ENCODE results near the gene SGSM1. TPM values are rescaled to one million over a fixed set of nuclear protein-coding genes. Genes with fewer than 3 reads are reported as not detected.

SGSM1 gene
- total RNA-seq, 2 experiments from 2014 or later = 0.13 TPM; not detected in 1

DNA sequence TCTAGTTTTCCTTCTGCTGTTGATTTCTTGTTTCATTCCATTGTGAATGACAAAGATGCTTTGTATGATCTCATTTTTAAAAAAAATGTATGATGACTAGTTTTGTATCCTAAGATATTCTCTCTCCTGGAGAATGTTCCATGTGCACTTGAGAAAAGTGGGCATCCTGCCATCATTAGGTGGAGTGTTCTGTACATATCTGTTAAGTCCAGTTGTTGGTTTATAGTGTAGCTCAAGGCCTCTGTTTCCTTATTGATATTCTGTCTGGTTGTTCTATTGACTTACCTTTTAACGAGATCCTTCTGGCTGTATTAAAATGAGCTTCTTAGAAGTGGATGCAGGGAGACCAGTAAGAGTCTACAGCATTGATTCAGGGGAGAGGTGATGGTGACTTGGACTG is 35.2 kb downstream of the SGSM1 start:
- ChIA-PET CTCF (interaction anchor here (1.3 kb wide), 1 partner anchor 8 kb away, joined by 4 read pairs; no protein-coding TSS in a partner anchor), POLR2A (no interaction called here)
- DNase-seq = no peak
- intact Hi-C loops (cut with micrococcal nuclease) = no loop called here
- H3K27me3 Mint-ChIP-seq = no peaks in the 10 kb centered on the region
- no peaks in the 10 kb centered on the region for H3K36me3 Mint-ChIP-seq (ENCODE audit: low read depth)
- no peaks in the 10 kb centered on the region for H3K9me3 Mint-ChIP-seq
- no peak overlapping the region for H3K4me3 Mint-ChIP-seq
- TF ChIP-seq, protein P1, sequence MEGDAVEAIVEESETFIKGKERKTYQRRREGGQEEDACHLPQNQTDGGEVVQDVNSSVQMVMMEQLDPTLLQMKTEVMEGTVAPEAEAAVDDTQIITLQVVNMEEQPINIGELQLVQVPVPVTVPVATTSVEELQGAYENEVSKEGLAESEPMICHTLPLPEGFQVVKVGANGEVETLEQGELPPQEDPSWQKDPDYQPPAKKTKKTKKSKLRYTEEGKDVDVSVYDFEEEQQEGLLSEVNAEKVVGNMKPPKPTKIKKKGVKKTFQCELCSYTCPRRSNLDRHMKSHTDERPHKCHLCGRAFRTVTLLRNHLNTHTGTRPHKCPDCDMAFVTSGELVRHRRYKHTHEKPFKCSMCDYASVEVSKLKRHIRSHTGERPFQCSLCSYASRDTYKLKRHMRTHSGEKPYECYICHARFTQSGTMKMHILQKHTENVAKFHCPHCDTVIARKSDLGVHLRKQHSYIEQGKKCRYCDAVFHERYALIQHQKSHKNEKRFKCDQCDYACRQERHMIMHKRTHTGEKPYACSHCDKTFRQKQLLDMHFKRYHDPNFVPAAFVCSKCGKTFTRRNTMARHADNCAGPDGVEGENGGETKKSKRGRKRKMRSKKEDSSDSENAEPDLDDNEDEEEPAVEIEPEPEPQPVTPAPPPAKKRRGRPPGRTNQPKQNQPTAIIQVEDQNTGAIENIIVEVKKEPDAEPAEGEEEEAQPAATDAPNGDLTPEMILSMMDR (IDR thresholded peaks at IDR 0.05) = no peak
- H3K27ac Mint-ChIP-seq = no peak overlapping the region
- peaks cover 8% of the 10 kb centered on the region for H3K4me1 Mint-ChIP-seq (ENCODE audit: low read depth)
- no peak for ATAC-seq

DNA sequence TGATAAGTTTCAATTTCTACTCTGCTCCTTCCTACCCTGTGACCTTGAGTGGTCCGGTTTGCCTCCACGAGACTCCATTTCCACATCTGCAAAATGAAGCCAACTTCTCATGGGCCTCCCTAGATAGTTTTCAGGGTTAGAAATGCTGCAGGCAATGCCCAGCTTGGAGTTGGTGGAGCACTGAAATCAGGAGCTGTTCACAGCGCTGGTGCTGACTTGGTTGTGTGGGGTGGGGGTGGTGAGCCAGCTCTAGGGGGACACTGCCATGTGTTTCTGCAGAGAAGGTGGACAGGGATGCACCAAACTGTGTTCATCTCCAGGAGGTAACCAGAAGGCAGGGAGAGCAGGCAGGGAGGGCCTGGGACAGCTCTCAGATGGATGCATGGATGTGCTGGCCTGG is 37.0 kb downstream of the SGSM1 start:
- Mint-ChIP-seq H3K27me3 (no peaks in the 10 kb centered on the region), H3K27ac (no peak overlapping the region), H3K4me1 (ENCODE audit: low read depth) (peaks cover 8% of the 10 kb centered on the region), H3K4me3 (no peak overlapping the region), H3K9me3 (no peaks in the 10 kb centered on the region), H3K36me3 (ENCODE audit: low read depth) (no peaks in the 10 kb centered on the region)
- POLR2A ChIA-PET = interaction anchor here (0.6 kb wide), 1 partner anchor 31 kb away, joined by 3 read pairs; no protein-coding TSS in a partner anchor
- ATAC-seq = no peak
- TF ChIP-seq, protein P1 (IDR thresholded peaks at IDR 0.05) = no peak
- DNase-seq = no peak
- CTCF ChIA-PET = no interaction called here
- intact Hi-C loops (cut with micrococcal nuclease) = no loop called here

DNA sequence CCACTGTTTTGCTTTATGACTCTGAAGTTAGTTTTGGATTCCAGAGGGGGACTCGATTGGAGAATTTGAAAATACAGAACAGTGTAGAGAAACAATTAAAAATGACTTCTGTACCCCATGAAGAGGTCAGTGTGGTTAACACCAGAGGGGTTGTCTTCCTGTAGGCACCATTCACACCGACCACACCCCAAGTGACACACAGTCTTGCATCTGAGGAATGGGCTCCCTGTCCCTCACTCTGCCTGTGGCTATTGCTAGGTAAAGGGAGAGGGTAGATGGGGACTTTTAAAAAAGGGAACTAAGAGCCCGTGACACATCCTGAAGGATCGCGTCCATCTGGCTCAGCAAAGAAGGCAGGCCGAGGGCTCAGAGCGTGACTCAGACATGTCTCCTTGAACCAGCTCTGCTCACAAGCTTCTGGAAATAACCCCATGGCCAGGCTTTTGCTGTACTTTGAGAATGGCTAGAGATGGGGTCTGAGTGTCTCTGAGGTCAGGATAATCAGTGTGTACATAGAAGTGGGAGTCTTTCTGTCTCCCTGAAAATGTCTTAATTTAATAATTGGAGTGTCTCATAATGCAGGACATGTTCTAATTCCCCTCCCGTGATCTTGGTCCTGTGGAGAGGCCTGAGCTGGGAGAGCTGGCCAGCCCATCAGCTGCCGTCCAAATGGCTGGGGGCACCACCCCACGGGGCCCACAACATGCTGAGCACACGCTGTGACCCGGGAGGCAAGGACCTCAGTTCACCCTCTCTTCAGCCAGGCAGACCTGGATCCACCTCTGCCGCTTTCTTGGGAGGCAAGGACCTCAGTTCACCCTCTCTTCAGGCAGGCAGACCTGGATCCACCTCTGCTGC is 39.3 kb downstream of the SGSM1 start:
- ChIA-PET CTCF (no interaction called here), POLR2A (no interaction called here)
- H3K4me3 Mint-ChIP-seq = no peak overlapping the region
- peak; percentile 34 for ATAC-seq
- H3K4me1 Mint-ChIP-seq (ENCODE audit: low read depth) = peaks cover 8% of the 10 kb centered on the region
- no peaks in the 10 kb centered on the region for H3K27me3 Mint-ChIP-seq
- H3K27ac Mint-ChIP-seq = no peak overlapping the region
- TF ChIP-seq, protein P1 (IDR thresholded peaks at IDR 0.05) = no peak
- DNase-seq = no peak
- intact Hi-C loops (cut with micrococcal nuclease) = no loop called here
- H3K9me3 Mint-ChIP-seq = no peaks in the 10 kb centered on the region
- H3K36me3 Mint-ChIP-seq (ENCODE audit: low read depth) = no peaks in the 10 kb centered on the region

DNA sequence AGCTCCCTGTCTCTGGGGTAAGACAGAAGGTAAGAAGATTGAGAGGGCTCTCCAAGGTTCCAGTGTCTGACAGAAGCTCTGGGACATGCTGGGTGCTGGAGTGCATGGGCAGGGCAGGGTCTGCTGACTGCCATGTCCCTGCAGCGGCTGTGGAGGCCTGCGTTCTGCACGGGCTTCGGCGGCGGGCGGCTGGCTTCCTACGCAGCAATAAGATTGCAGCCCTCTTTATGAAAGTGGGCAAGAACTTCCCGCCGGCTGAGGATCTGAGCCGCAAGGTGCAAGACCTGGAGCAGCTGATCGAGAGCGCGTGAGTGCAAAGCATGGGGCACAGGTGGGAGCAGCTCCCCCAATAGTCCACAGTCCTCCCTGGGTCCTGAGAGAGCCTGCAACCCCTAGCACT is 41.5 kb downstream of the SGSM1 start:
- H3K27me3 Mint-ChIP-seq = no peaks in the 10 kb centered on the region
- intact Hi-C loops (cut with micrococcal nuclease) = no loop called here
- CTCF ChIA-PET = interaction anchor here (1.0 to 1.7 kb wide), 3 partner anchors 9 to 79 kb away, joined by 3 to 6 read pairs (median 3); no protein-coding TSS in a partner anchor
- H3K4me1 Mint-ChIP-seq (ENCODE audit: low read depth) = peaks cover 10% of the 10 kb centered on the region
- TF ChIP-seq, protein P1 (IDR thresholded peaks at IDR 0.05) = no peak
- H3K27ac Mint-ChIP-seq = no peak overlapping the region
- no peak overlapping the region for H3K4me3 Mint-ChIP-seq
- ATAC-seq (no peak), DNase-seq (no peak)
- POLR2A ChIA-PET = no interaction called here
- H3K36me3 Mint-ChIP-seq (ENCODE audit: low read depth) = no peaks in the 10 kb centered on the region
- H3K9me3 Mint-ChIP-seq = no peaks in the 10 kb centered on the region

DNA sequence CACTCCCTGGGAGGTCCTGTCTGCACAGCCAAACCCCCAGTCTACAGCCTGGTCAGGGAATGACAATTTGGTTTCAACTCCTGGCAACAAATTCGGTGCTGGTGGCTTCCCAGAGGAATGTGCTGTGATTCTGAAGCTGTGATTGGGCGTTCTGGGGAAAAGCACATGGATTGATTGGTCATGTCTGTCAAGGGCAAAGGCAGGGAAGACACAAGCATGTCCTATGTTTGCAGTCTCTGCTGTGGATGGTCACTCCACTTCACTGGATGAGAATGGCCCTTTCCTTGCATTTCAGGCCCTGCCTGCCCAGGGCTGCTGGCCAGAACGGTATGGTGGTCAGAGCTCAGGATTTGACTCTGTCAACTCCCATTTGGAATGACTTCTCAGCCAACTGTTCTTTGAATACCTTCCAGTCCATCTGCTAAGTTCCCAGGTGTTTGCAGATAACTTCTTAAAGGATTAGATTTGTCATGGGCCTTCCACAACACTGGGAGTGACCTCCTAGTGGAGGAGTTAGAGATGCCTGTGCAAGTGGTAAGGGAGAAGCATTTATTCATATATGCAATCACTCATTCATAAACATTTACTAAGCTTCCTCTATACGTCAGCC is 42.7 kb downstream of the SGSM1 start:
- TF ChIP-seq, protein P1 (IDR thresholded peaks at IDR 0.05) = no peak
- H3K27ac Mint-ChIP-seq = no peak overlapping the region
- no peaks in the 10 kb centered on the region for H3K27me3 Mint-ChIP-seq
- H3K36me3 Mint-ChIP-seq (ENCODE audit: low read depth) = no peaks in the 10 kb centered on the region
- intact Hi-C loops (cut with micrococcal nuclease) = no loop called here
- no peak overlapping the region for H3K4me3 Mint-ChIP-seq
- ChIA-PET POLR2A (no interaction called here), CTCF (interaction anchor here (0.7 to 3.6 kb wide), 5 partner anchors 26 to 155 kb away, joined by 3 to 40 read pairs (median 4); no protein-coding TSS in a partner anchor)
- H3K9me3 Mint-ChIP-seq = no peaks in the 10 kb centered on the region
- peaks cover 10% of the 10 kb centered on the region for H3K4me1 Mint-ChIP-seq (ENCODE audit: low read depth)
- DNase-seq (no peak), ATAC-seq (no peak)

Data from activated CD8-positive, alpha-beta T cell treated with anti-CD3 and anti-CD28 coated beads for 36 hours (primary cell).